ENCODE measurements around the gene RAPGEF5.

DNA sequence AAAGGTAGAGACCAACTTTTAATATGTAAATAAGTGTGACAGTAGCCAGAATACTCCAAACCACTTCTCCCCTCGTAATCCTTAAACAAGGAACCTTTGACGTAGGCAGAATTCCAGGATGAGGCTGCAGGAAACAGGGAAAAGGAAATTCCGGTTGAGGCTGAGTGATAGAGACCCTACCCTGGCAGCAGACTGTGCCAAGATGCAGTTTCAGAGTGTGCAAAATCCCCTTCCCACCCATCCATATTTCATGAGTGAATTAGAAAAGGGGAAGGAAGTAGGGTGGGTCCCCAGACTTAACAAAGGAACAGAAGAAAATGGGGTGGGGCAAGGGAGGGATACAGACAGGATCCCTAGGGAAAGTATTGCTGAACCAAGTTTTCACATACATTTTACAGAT is 143.0 kb downstream of the RAPGEF5 start:
- TF ChIP-seq POLR2A (IDR thresholded peaks at IDR 0.05) = no peak
- TF ChIP-seq, protein P1, sequence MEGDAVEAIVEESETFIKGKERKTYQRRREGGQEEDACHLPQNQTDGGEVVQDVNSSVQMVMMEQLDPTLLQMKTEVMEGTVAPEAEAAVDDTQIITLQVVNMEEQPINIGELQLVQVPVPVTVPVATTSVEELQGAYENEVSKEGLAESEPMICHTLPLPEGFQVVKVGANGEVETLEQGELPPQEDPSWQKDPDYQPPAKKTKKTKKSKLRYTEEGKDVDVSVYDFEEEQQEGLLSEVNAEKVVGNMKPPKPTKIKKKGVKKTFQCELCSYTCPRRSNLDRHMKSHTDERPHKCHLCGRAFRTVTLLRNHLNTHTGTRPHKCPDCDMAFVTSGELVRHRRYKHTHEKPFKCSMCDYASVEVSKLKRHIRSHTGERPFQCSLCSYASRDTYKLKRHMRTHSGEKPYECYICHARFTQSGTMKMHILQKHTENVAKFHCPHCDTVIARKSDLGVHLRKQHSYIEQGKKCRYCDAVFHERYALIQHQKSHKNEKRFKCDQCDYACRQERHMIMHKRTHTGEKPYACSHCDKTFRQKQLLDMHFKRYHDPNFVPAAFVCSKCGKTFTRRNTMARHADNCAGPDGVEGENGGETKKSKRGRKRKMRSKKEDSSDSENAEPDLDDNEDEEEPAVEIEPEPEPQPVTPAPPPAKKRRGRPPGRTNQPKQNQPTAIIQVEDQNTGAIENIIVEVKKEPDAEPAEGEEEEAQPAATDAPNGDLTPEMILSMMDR (IDR thresholded peaks at IDR 0.05) = no peak
